OCI-LY7 (cell line): Measurements from ENCODE around the gene CCNI. TPM values are rescaled to one million over a fixed set of nuclear protein-coding genes. Genes with fewer than 3 reads are reported as not detected.
"Not testable (repeated sequence)": the region's sequence is repeated elsewhere in the genome, so short reads cannot be mapped to it uniquely, and the experiment has no call there.

Experiments used
- BruUV-seq: library from RNA; stranded (reverse); fragments of 400-500 nt; replicated peaks from 2 replicates; lab custom pipeline; 2021; lab: Mats Ljungman, UMichigan
- CTCF ChIA-PET: fragments of 300-600 bp; sonication (Branson Sonifier 250); formaldehyde crosslinking; loops from one replicate; lab custom pipeline; 2022; ENCODE audit warnings: antibody characterized with exemption; ENCODE audit not compliant: unreplicated experiment; lab: Charles Lee
- POLR2A ChIA-PET: fragments of 300-600 bp; sonication (Branson Sonifier 250); formaldehyde crosslinking; loops from one replicate; lab custom pipeline; 2022; ENCODE audit warnings: antibody characterized with exemption; lab: Charles Lee
- DNase-seq: peaks from one replicate; pipeline ENCODE4 v3.0.0-alpha.2; 2015; ENCODE audit warnings: low spot score
- H2AFZ ChIP-seq: fragments of 200-600 bp; sonication (generic), shearing (Covaris generic); 2 replicates; pipeline ENCODE4 v1.6.1; 2014; ENCODE audit warnings: mild to moderate bottlenecking, antibody characterized with exemption, low read length, moderate library complexity
- H3K27ac ChIP-seq: fragments of 200-600 bp; sonication (generic); 2 replicates; pipeline ENCODE4 v1.5.1; 2014; ENCODE audit warnings: mixed run types, low read depth, mild to moderate bottlenecking, moderate library complexity, low read length, inconsistent platforms; ENCODE audit not compliant: poor library complexity, severe bottlenecking
- H3K36me3 ChIP-seq: fragments of 200-600 bp; sonication (generic); 2 replicates; pipeline ENCODE4 v1.6.1; 2014; ENCODE audit warnings: mild to moderate bottlenecking, antibody characterized with exemption, low read length, moderate library complexity, mixed read lengths; ENCODE audit not compliant: insufficient read depth
- H3K4me1 ChIP-seq: fragments of 200-600 bp; sonication (generic); 2 replicates; pipeline ENCODE4 v1.5.1; 2014; ENCODE audit warnings: mild to moderate bottlenecking, low read length; ENCODE audit not compliant: insufficient read depth, poor library complexity, severe bottlenecking
- H3K4me2 ChIP-seq: fragments of 200-600 bp; sonication (generic); 2 replicates; pipeline ENCODE4 v1.6.1; 2014; ENCODE audit warnings: mild to moderate bottlenecking, low read length
- H3K4me3 ChIP-seq: fragments of 200-600 bp; sonication (generic); 2 replicates; pipeline ENCODE4 v1.5.1; 2014; ENCODE audit warnings: mild to moderate bottlenecking, low read depth, low read length; ENCODE audit not compliant: poor library complexity, severe bottlenecking
- H3K79me2 ChIP-seq: fragments of 200-600 bp; sonication (generic); 2 replicates; pipeline ENCODE4 v1.6.1; 2016; ENCODE audit warnings: low read depth, mild to moderate bottlenecking, low read length, moderate library complexity, mixed read lengths; ENCODE audit not compliant: insufficient read depth
- H3K9me2 ChIP-seq: fragments of 200-600 bp; sonication (generic); 2 replicates; pipeline ENCODE4 v1.6.1; 2016; ENCODE audit warnings: mild to moderate bottlenecking, low read length, mixed read lengths; ENCODE audit not compliant: insufficient read depth
- H3K9me3 ChIP-seq: fragments of 200-600 bp; sonication (generic); 2 replicates; pipeline ENCODE4 v1.6.1; 2014; ENCODE audit warnings: mild to moderate bottlenecking, mixed run types, low read length, mixed read lengths
- H4K20me1 ChIP-seq: fragments of 200-600 bp; sonication (generic); 2 replicates; pipeline ENCODE4 v1.6.1; 2014; ENCODE audit warnings: mild to moderate bottlenecking, antibody characterized with exemption, low read length, moderate library complexity, mixed read lengths; ENCODE audit not compliant: insufficient read depth
- CTCF ChIP-seq: fragments of 200-600 bp; sonication (generic); conservative IDR thresholded peaks from 2 replicates; pipeline ENCODE4 v1.5.1; 2014; ENCODE audit warnings: mild to moderate bottlenecking, antibody characterized with exemption, low read length, moderate library complexity, mixed read lengths
- EZH2phosphoT487 ChIP-seq: fragments of 200-600 bp; sonication (generic); IDR thresholded peaks from 2 replicates; pipeline ENCODE4 v1.6.1; 2018; ENCODE audit warnings: low read depth, borderline replicate concordance, mild to moderate bottlenecking, mixed run types, antibody characterized with exemption, low read length, moderate library complexity, mixed read lengths
- intact Hi-C: fragments of 100-400 bp; cut with micrococcal nuclease; formaldehyde crosslinking; loops from one replicate; pipeline ENCODE4 v1.10.0; 2022; ENCODE audit not compliant: unreplicated experiment
- total RNA-seq, 2 experiments: library from RNA; depleted of rRNA in 1 of 2; stranded (reverse); fragments of >200 nt in 1 of 2; shearing (Covaris generic) in 1 of 2; gene quantifications; 2 replicates each; pipeline ENCODE4 v1.2.3, GENCODE V29; 2014 to 2022

Gene CCNI
- total RNA-seq, 2 experiments from 2014 or later, result 105 to 293 TPM

GRCh38 chr4:77072195-77072753 is 3.5 kb downstream of the CCNI start:
- ChIA-PET POLR2A (interaction anchor here (0.6 to 2.7 kb wide), 22 partner anchors 9 to 1786 kb away, joined by 3 to 16 read pairs (median 4); no protein-coding TSS in a partner anchor), CTCF (no interaction called here)
- Histone ChIP-seq H3K4me2 (peak overlapping the region; percentile 72), H3K9me2 (no peaks in the 10 kb centered on the region), H3K36me3 (peaks cover 52% of the 10 kb centered on the region), H2AFZ (no peak overlapping the region), H3K9me3 (0 out of 2 replicates have a peak, but pooled peaks cover 3% of the 10 kb centered on the region), H3K4me3 (peak overlapping the region; percentile 95), H3K4me1 (peaks cover 35% of the 10 kb centered on the region), H3K79me2 (peaks cover 93% of the 10 kb centered on the region), H4K20me1 (peaks cover 41% of the 10 kb centered on the region), H3K27ac (no peak overlapping the region)
- intact Hi-C loops, result no loop called here
- no TSS peak for BruUV-seq
- TF ChIP-seq CTCF (no peak), EZH2phosphoT487 (no peak)
- DNase-seq, result peak; percentile 35

GRCh38 chr4:77069514-77069913 is 6.3 kb downstream of the CCNI start:
- H4K20me1 ChIP-seq, result peaks cover 39% of the 10 kb centered on the region
- H3K27ac ChIP-seq, H3K9me2 ChIP-seq, CTCF ChIA-PET, H2AFZ ChIP-seq, H3K4me2 ChIP-seq, DNase-seq, H3K9me3 ChIP-seq, BruUV-seq, H3K4me3 ChIP-seq, intact Hi-C loops: not testable (repeated sequence)
- H3K4me1 ChIP-seq, result peaks cover 27% of the 10 kb centered on the region
- H3K79me2 ChIP-seq, result peaks cover 99% of the 10 kb centered on the region
- POLR2A ChIA-PET, result interaction anchor here (0.6 to 2.7 kb wide), 9 partner anchors 10 to 480 kb away, joined by 3 to 16 read pairs (median 6); no protein-coding TSS in a partner anchor
- peaks cover 79% of the 10 kb centered on the region for H3K36me3 ChIP-seq

GRCh38 chr4:77065382-77065781 is 10.4 kb downstream of the CCNI start:
- no peak overlapping the region for H3K4me2 ChIP-seq
- no peaks in the 10 kb centered on the region for H3K9me2 ChIP-seq
- H2AFZ ChIP-seq, result no peak overlapping the region
- H3K4me3 ChIP-seq, result no peak overlapping the region
- H3K36me3 ChIP-seq, result peaks cover 93% of the 10 kb centered on the region
- no peak for TF ChIP-seq EZH2phosphoT487
- no peak for TF ChIP-seq CTCF
- DNase-seq, result no peak
- no TSS peak for BruUV-seq
- H3K9me3 ChIP-seq, result no peaks in the 10 kb centered on the region
- H4K20me1 ChIP-seq, result peaks cover 4% of the 10 kb centered on the region; the same call in 1 of the 2 replicates
- POLR2A ChIA-PET, result interaction anchor here (1.2 to 1.7 kb wide), 4 partner anchors 8 to 89 kb away, joined by 4 to 11 read pairs (median 6); no protein-coding TSS in a partner anchor
- peaks cover 89% of the 10 kb centered on the region for H3K79me2 ChIP-seq
- no peak overlapping the region for H3K27ac ChIP-seq
- intact Hi-C loops, result no loop called here
- CTCF ChIA-PET, result no interaction called here
- peaks cover 6% of the 10 kb centered on the region for H3K4me1 ChIP-seq
